CD4-positive, CD25-positive, alpha-beta regulatory T cell (primary cell): Measurements from ENCODE around the gene CNTN6. TPM values are rescaled to one million over a fixed set of nuclear protein-coding genes. Genes with fewer than 3 reads are reported as not detected.

Source experiments
- ATAC-seq, 2 donors: fragments of 150-1000 bp; cut with Tn5 transposase; one replicate each; pipeline ENCODE4 v1.10.0; 2021; ENCODE audit warnings: low read depth in 2 of 2, moderate number of reproducible peaks in 2 of 2, moderate library complexity in 1 of 2
- DNase-seq, 3 donors: peaks; one replicate each; pipeline versions ENCODE4 v3.0.0 to v3.0.0-alpha.2; 2012 to 2022; ENCODE audit warnings: mixed read lengths in 1 of 3
- H3K27ac ChIP-seq: one replicate; pipeline ENCODE4 v1.7.0; 2013; ENCODE audit warnings: mild to moderate bottlenecking, low read length; ENCODE audit not compliant: insufficient read depth, poor library complexity, severe bottlenecking
- H3K27me3 ChIP-seq: one replicate; pipeline ENCODE4 v1.7.0; 2013; ENCODE audit warnings: low read length; ENCODE audit not compliant: control insufficient read depth, insufficient read depth
- H3K36me3 ChIP-seq: one replicate; pipeline ENCODE4 v1.7.0; 2013; ENCODE audit warnings: mild to moderate bottlenecking, low read length, moderate library complexity; ENCODE audit not compliant: control insufficient read depth, insufficient read depth
- H3K4me1 ChIP-seq: 2 replicates; pipeline ENCODE4 v1.7.0; 2013; ENCODE audit warnings: mild to moderate bottlenecking, low read length; ENCODE audit not compliant: insufficient read depth, control insufficient read depth, poor library complexity, severe bottlenecking
- H3K4me3 ChIP-seq: one replicate; pipeline ENCODE4 v1.7.0; 2013; ENCODE audit warnings: low read depth, mild to moderate bottlenecking, low read length, moderate library complexity
- H3K9me3 ChIP-seq, 2 experiments: 1 replicate in 1 of 2; 2 replicates in 1 of 2; pipeline ENCODE4 v1.7.0; 2013; ENCODE audit warnings: low read length in 2 of 2, mild to moderate bottlenecking in 1 of 2, moderate library complexity in 1 of 2; ENCODE audit not compliant: control insufficient read depth in 2 of 2
- H3K27ac Mint-ChIP-seq, 3 donors: one replicate each; pipeline ENCODE4 v1.8.0; 2020 to 2022; ENCODE audit warnings: mild to moderate bottlenecking in 3 of 3, mixed read lengths in 3 of 3, moderate library complexity in 2 of 3
- H3K27me3 Mint-ChIP-seq: one replicate; pipeline ENCODE4 v1.8.0; 2022; ENCODE audit warnings: mild to moderate bottlenecking, mixed read lengths
- H3K36me3 Mint-ChIP-seq: one replicate; pipeline ENCODE4 v1.8.0; 2020; ENCODE audit warnings: mixed read lengths
- H3K4me1 Mint-ChIP-seq, 4 donors: one replicate each; pipeline ENCODE4 v1.8.0; 2020 to 2022; ENCODE audit warnings: mixed read lengths in 4 of 4, mild to moderate bottlenecking in 1 of 4
- H3K4me3 Mint-ChIP-seq, 4 donors: one replicate each; pipeline ENCODE4 v1.8.0; 2020 to 2022; ENCODE audit warnings: mild to moderate bottlenecking in 4 of 4, mixed read lengths in 4 of 4, moderate library complexity in 3 of 4
- H3K9me3 Mint-ChIP-seq, 7 donors: one replicate each; pipeline ENCODE4 v1.8.0; 2020 to 2022; ENCODE audit warnings: mixed read lengths in 7 of 7, mild to moderate bottlenecking in 3 of 7, moderate library complexity in 2 of 7
- polyA plus RNA-seq, 4 donors: library from polyadenylated mRNA; unstranded; fragments of 300-500 nt; fragmentation: Illumina TruSeq; gene quantifications; one replicate each; pipeline ENCODE4 v1.2.3, GENCODE V29; 2021
- total RNA-seq: library from RNA; stranded (reverse); gene quantifications from one replicate; pipeline ENCODE4 v1.2.3, GENCODE V29; 2022

The CNTN6 gene
- total and polyA plus RNA-seq, 5 donors from 2014 or later, result not detected

DNA sequence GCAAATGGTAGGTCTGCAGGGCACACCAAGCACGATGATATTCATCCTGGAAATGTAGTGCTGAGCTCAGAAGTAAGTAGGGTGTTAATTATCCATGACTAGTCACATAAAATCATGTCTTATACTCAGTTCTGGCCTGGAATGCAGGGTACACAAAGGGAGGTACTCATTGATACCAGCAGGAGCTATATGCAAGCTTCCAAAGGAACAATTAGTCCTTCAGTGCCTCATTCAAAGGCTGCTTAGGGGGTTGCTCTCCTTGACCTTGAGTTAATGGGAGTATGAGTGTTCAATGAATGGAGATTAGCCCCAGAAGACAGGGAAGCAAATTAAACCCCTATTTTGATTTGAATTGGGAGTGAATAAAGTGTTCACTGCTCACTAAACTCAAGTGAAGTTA, 38.3 kb downstream of the CNTN6 start:
- Mint-ChIP-seq H3K4me3 (no peak overlapping the region), H3K4me1 (no peaks in the 10 kb centered on the region), H3K27me3 (no peaks in the 10 kb centered on the region), H3K36me3 (no peaks in the 10 kb centered on the region), H3K9me3 (peaks cover 0 to 13% (median 5%) of the 10 kb centered on the region in 7 donors), H3K27ac (no peak overlapping the region)
- H3K9me3 ChIP-seq, result no peaks in the 10 kb centered on the region
- DNase-seq (no peak), ATAC-seq (no peak)
- H3K27me3 ChIP-seq, result no peaks in the 10 kb centered on the region
- H3K4me3 ChIP-seq, result no peak overlapping the region
- no peak overlapping the region for H3K27ac ChIP-seq
- no peaks in the 10 kb centered on the region for H3K4me1 ChIP-seq
- H3K36me3 ChIP-seq, result no peaks in the 10 kb centered on the region

DNA sequence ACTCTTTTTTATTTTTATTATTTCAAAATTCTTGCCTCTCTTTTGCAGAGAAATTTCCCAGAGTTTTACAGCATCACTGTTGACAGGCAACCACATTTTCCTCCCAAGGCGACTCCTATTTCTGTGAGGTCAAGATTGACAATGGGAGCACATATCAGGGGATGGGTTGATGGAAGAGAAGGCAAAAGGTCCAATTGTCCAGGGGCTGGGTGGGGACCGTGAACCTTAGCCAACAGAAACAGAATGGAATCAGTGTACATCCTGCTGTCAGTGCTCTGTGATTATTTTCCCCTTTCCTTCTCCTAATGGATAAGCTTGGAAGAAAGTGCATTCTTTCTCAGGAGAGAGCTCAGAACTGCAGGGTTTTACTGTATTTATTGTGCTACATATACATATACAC, 42.4 kb downstream of the CNTN6 start:
- DNase-seq, result no peak
- Histone ChIP-seq H3K27ac (no peak overlapping the region), H3K4me1 (no peaks in the 10 kb centered on the region), H3K9me3 (no peaks in the 10 kb centered on the region), H3K4me3 (no peak overlapping the region), H3K27me3 (no peaks in the 10 kb centered on the region), H3K36me3 (no peaks in the 10 kb centered on the region)
- Mint-ChIP-seq H3K27ac (no peak overlapping the region), H3K27me3 (no peaks in the 10 kb centered on the region), H3K9me3 (peaks cover 2 to 14% (median 6%) of the 10 kb centered on the region in 7 donors), H3K4me3 (no peak overlapping the region), H3K4me1 (no peaks in the 10 kb centered on the region), H3K36me3 (no peaks in the 10 kb centered on the region)
- ATAC-seq, result no peak

DNA sequence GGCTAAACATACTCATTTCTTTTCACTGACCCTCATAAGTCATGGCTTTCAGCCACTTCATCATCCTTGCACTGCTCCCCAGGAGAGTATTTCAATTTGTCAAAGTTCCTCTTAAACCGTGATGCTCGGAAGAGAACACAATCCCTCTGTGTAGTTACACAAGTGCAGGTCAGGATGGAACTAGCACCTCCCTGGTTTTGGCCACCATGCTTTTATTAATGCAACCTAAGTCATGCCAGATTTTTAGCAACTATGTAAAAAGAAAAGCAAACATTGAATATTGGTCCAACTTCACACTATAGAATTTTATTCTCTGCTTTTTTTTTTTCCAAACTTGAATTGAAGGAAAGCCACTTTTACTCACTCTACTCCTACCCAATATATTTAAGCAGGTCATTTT, 45.2 kb downstream of the CNTN6 start:
- DNase-seq (no peak), ATAC-seq (no peak)
- Mint-ChIP-seq H3K27me3 (no peaks in the 10 kb centered on the region), H3K9me3 (peaks cover 2 to 9% (median 6%) of the 10 kb centered on the region in 7 donors), H3K4me1 (no peaks in the 10 kb centered on the region), H3K27ac (no peak overlapping the region), H3K36me3 (no peaks in the 10 kb centered on the region), H3K4me3 (no peak overlapping the region)
- no peaks in the 10 kb centered on the region for H3K27me3 ChIP-seq
- H3K4me1 ChIP-seq, result no peaks in the 10 kb centered on the region
- no peaks in the 10 kb centered on the region for H3K36me3 ChIP-seq
- H3K27ac ChIP-seq, result no peak overlapping the region
- H3K4me3 ChIP-seq, result no peak overlapping the region
- H3K9me3 ChIP-seq, result no peaks in the 10 kb centered on the region

DNA sequence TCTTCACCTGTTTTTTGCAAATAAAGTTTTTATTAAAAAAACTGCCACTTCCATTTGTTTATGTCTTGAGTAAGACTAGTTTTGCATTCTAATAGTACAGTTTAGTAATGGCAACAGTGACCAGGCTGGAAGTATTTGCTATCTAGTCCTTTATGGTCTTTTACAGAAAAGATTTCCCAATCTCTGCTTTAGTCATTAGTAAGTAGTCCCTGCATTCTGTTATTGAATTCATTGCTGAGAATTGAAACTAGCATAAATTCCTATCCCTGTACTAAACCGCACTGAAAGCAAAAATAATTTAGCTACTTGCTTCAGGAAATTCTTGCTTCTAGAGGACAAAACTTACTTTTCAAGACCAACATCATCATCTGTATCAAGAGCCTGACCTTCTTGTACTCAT, 46.2 kb downstream of the CNTN6 start:
- Mint-ChIP-seq H3K27ac (no peak overlapping the region), H3K36me3 (no peaks in the 10 kb centered on the region), H3K9me3 (peaks cover 2 to 9% (median 7%) of the 10 kb centered on the region in 7 donors), H3K27me3 (no peaks in the 10 kb centered on the region), H3K4me1 (no peaks in the 10 kb centered on the region), H3K4me3 (no peak overlapping the region)
- Histone ChIP-seq H3K36me3 (no peaks in the 10 kb centered on the region), H3K4me3 (no peak overlapping the region), H3K27me3 (no peaks in the 10 kb centered on the region), H3K4me1 (no peaks in the 10 kb centered on the region), H3K9me3 (no peaks in the 10 kb centered on the region), H3K27ac (no peak overlapping the region)
- ATAC-seq (no peak), DNase-seq (no peak)

DNA sequence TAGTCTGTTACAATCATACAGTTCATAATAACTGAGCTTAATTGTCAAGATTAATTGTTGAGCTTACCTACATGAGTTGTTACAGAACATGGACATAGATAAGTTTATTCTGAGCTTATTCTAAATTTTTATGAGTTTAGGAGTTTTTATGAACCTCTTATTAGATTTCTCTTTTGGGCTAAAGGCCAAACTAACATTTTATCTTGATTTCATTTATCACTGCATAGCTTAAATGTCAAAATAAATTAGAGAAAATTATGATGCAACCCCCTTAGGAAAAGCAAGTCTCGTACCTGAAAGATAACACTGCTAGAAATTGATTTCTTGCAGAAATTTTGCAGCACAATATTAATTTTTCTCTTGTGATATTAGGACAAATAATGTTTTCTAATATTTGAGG, 54.5 kb downstream of the CNTN6 start:
- ATAC-seq, result no peak
- no peaks in the 10 kb centered on the region for H3K4me1 Mint-ChIP-seq

DNA sequence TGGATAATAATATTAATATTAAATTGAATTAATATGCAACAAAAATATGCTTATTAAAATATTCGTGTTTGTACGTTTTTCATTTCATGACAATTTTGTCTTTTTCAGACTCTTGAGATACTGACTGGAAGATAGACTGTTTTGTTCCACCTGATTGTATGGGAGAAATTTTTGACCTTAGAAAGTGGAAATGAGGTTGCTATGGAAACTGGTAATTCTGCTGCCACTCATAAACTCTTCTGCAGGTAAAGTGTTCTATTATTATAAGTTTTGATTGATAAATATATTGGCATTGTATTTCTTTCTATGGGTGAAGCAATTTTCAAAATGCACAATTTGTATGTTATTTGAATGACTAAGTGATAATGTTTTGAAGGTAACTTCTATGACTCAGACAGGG, 55.0 kb downstream of the CNTN6 start:
- no peaks in the 10 kb centered on the region for H3K36me3 Mint-ChIP-seq
- no peaks in the 10 kb centered on the region for H3K27me3 Mint-ChIP-seq
- Histone ChIP-seq H3K9me3 (peaks cover 0 to 2% of the 10 kb centered on the region in 2 experiments), H3K4me1 (no peaks in the 10 kb centered on the region), H3K27me3 (no peaks in the 10 kb centered on the region), H3K27ac (no peak overlapping the region), H3K4me3 (no peak overlapping the region), H3K36me3 (no peaks in the 10 kb centered on the region)
- no peak overlapping the region for H3K4me3 Mint-ChIP-seq
- H3K27ac Mint-ChIP-seq, result no peak overlapping the region
- H3K9me3 Mint-ChIP-seq, result peaks cover 1 to 17% (median 3%) of the 10 kb centered on the region in 7 donors
- ATAC-seq (no peak), DNase-seq (no peak)
- H3K4me1 Mint-ChIP-seq, result no peaks in the 10 kb centered on the region

More for the DNA sequence above, 54.5 kb downstream of the CNTN6 start:
- no peak for DNase-seq
- H3K27ac Mint-ChIP-seq, result no peak overlapping the region
- Histone ChIP-seq H3K4me3 (no peak overlapping the region), H3K27me3 (no peaks in the 10 kb centered on the region), H3K36me3 (no peaks in the 10 kb centered on the region), H3K9me3 (peaks cover 0 to 2% of the 10 kb centered on the region in 2 experiments), H3K4me1 (no peaks in the 10 kb centered on the region), H3K27ac (no peak overlapping the region)
- no peaks in the 10 kb centered on the region for H3K36me3 Mint-ChIP-seq
- H3K9me3 Mint-ChIP-seq, result peaks cover 1 to 17% (median 3%) of the 10 kb centered on the region in 7 donors
- H3K4me3 Mint-ChIP-seq, result no peak overlapping the region
- H3K27me3 Mint-ChIP-seq, result no peaks in the 10 kb centered on the region

- Histone ChIP-seq H3K4me1 (no peaks in the 10 kb centered on the region), H3K27ac (no peak overlapping the region), H3K9me3 (peaks cover 0 to 3% of the 10 kb centered on the region in 2 experiments), H3K36me3 (no peaks in the 10 kb centered on the region), H3K4me3 (no peak overlapping the region), H3K27me3 (no peaks in the 10 kb centered on the region)
- no peak for ATAC-seq
- Mint-ChIP-seq H3K36me3 (no peaks in the 10 kb centered on the region), H3K9me3 (peaks cover 4 to 16% (median 6%) of the 10 kb centered on the region in 7 donors), H3K4me3 (no peak overlapping the region), H3K4me1 (no peaks in the 10 kb centered on the region), H3K27me3 (no peaks in the 10 kb centered on the region), H3K27ac (no peak overlapping the region)
- DNase-seq, result no peak
Observed at GRCh38 chr3:1164101-1164500, 71.3 kb downstream of the CNTN6 start.

DNA sequence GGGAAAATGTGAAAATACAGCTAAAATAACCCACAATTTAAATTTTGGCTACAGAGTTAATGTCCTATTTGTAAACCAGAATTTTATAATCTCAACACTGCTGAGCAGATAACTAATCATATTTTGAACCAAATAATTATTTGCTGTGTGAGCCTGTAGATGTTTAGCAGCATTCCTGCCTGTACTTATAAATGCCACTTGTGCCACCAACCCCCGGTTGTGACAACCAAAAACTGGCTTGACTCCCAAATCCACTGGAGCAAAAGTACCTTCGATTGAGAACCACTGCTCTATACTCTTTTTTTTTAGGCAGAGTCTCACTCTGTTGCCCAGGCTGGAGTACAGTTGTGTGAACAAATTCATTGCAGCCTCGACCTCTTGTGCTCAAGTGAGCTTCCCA, 78.5 kb downstream of the CNTN6 start:
- DNase-seq, result no peak
- Mint-ChIP-seq H3K27ac (no peak overlapping the region), H3K4me3 (no peak overlapping the region), H3K36me3 (no peaks in the 10 kb centered on the region), H3K4me1 (no peaks in the 10 kb centered on the region), H3K27me3 (no peaks in the 10 kb centered on the region), H3K9me3 (peaks cover 4 to 28% (median 12%) of the 10 kb centered on the region in 7 donors)
- no peak overlapping the region for H3K4me3 ChIP-seq
- H3K27ac ChIP-seq, result no peak overlapping the region
- H3K4me1 ChIP-seq, result no peaks in the 10 kb centered on the region
- no peak for ATAC-seq
- H3K27me3 ChIP-seq, result no peaks in the 10 kb centered on the region
- no peaks in the 10 kb centered on the region for H3K36me3 ChIP-seq
- H3K9me3 ChIP-seq, result peaks cover 0 to 3% of the 10 kb centered on the region in 2 experiments
